NB4 (cell line): Measurements from ENCODE around the gene DENND1B.

ENCODE experiments used
- MAX ChIP-seq: IDR thresholded peaks from 2 replicates; pipeline ENCODE4 v1.6.1; 2011; ENCODE audit warnings: low read depth, low read length
- MYC ChIP-seq: IDR thresholded peaks from 2 replicates; pipeline ENCODE4 v1.6.1; 2011; ENCODE audit warnings: low read depth, low read length
- TF ChIP-seq, protein P1 (sequence below): IDR thresholded peaks from one replicate; pipeline ENCODE4 v1.5.1; 2012; ENCODE audit warnings: low read depth, low read length

DNA sequence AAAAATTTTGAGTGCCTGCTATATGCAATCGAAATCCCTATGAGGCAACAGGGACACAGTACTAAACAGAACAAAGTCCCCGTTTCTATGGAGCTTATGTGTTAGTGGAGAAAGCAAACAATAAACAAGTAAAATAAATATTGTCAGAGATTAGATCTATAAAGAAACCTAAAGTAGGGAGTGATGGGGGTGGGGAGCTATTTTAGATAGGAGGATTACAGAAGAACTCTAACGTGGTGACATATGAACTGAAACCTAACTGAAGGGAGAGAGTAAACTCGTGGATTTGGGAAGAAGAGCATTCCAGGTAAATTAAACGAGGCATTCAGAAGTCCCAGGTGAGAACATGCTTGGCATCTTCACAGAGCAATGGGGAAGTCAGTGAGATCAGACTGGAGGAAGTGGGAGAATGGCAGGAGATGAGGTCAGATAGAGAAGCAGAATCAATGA, 154.5 kb downstream of the DENND1B start:
- TF ChIP-seq, protein P1, sequence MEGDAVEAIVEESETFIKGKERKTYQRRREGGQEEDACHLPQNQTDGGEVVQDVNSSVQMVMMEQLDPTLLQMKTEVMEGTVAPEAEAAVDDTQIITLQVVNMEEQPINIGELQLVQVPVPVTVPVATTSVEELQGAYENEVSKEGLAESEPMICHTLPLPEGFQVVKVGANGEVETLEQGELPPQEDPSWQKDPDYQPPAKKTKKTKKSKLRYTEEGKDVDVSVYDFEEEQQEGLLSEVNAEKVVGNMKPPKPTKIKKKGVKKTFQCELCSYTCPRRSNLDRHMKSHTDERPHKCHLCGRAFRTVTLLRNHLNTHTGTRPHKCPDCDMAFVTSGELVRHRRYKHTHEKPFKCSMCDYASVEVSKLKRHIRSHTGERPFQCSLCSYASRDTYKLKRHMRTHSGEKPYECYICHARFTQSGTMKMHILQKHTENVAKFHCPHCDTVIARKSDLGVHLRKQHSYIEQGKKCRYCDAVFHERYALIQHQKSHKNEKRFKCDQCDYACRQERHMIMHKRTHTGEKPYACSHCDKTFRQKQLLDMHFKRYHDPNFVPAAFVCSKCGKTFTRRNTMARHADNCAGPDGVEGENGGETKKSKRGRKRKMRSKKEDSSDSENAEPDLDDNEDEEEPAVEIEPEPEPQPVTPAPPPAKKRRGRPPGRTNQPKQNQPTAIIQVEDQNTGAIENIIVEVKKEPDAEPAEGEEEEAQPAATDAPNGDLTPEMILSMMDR, result no peak
- no peak for TF ChIP-seq MYC
- no peak for TF ChIP-seq MAX
